GM20000 (cell line): ENCODE measurements around the gene C1orf141.
"Not testable (repeated sequence)": the region's sequence is repeated elsewhere in the genome, so short reads cannot be mapped to it uniquely, and the experiment has no call there.

ENCODE experiments used
- DNase-seq: peaks from one replicate; pipeline ENCODE4 v3.0.0; 2012; ENCODE audit warnings: low spot score
- TF ChIP-seq, protein P1 (sequence below): IDR thresholded peaks from 2 replicates; pipeline ENCODE4 v1.5.1; 2012; ENCODE audit warnings: mild to moderate bottlenecking, control low read depth; ENCODE audit errors: extremely low read depth, missing control alignments

The C1orf141 gene

GRCh38 chr1:67142931-67143330 is 8.2 kb upstream of the C1orf141 start:
- DNase-seq, result no peak
- TF ChIP-seq, protein P1, sequence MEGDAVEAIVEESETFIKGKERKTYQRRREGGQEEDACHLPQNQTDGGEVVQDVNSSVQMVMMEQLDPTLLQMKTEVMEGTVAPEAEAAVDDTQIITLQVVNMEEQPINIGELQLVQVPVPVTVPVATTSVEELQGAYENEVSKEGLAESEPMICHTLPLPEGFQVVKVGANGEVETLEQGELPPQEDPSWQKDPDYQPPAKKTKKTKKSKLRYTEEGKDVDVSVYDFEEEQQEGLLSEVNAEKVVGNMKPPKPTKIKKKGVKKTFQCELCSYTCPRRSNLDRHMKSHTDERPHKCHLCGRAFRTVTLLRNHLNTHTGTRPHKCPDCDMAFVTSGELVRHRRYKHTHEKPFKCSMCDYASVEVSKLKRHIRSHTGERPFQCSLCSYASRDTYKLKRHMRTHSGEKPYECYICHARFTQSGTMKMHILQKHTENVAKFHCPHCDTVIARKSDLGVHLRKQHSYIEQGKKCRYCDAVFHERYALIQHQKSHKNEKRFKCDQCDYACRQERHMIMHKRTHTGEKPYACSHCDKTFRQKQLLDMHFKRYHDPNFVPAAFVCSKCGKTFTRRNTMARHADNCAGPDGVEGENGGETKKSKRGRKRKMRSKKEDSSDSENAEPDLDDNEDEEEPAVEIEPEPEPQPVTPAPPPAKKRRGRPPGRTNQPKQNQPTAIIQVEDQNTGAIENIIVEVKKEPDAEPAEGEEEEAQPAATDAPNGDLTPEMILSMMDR, result no peak

DNA sequence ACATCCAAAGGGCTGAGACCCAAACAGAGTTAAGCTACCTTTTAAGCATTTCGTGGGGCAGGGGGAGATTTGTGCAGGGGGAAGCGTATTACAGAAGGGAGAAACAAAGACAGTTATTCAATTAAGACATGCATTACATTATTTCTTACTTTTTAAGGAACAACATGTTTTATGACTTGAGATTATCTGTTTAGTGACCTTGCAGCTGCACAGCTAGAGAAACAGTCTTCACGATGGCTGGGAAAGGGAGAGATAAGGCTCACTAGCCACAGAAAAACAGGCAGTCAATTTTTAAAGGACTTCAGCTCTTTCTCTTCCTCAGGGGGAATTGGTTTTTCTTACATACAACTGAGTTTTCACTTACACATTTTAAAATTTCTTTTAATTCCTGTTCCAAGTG is 7.1 kb upstream of the C1orf141 start:
- not testable (repeated sequence) for DNase-seq

DNA sequence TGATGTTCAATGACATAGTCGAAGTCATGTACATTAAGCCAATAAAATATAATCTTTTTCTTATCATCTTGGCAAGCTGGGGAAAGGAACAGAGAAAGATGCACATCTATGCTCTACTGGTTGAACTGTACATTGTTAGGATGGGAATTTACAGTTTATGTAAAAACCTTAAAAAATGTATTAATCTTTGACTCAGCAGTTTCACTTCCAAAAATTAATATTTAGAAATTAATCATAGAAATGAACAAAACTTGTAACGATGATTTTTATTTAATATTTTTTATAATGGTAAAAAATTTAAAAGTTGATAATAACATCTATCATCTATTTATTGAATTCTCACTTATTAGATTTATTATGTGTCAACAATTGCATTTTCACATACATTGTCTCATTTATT is 5.7 kb upstream of the C1orf141 start:
- DNase-seq, result no peak
- TF ChIP-seq, protein P1, result no peak

DNA sequence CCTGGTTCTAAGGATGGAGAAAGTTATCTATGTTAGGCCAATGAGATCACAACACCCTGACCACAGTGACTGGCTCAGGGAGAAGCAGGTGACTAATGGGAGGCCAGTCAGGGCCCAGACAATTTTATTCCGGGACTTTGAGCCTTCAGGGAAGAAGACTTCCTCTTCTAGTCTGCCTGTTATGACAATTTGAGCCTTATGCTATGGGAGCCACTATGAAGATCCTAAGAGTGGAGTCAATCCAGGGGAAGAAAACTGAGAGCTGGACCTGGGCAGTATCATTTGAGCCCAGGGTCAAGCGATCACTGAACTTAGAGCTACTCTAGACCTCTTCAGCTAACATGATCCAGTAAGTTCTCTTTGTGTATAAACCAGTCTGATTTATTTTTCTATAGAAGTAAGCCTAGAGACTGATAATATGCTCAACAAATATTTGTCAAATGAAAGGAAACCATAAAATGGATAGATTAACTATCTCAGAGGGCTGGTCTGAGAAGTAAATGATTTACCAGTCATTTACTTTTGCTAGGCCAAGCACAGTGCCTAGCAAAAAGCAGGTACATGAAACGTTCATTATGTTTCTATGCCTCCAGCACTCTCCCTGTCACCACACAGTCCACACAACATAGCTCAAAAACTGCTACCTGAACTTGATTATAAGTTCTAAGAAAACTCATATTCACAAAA is 4.2 kb upstream of the C1orf141 start:
- no peak for DNase-seq

GRCh38 chr1:67137307-67137753 is 2.6 kb upstream of the C1orf141 start:
- TF ChIP-seq, protein P1, result no peak
- no peak for DNase-seq

More for the DNA sequence above, 4.2 kb upstream of the C1orf141 start:
- TF ChIP-seq, protein P1, result no peak

- DNase-seq, result no peak
- TF ChIP-seq, protein P1, result no peak
Observed at GRCh38 chr1:67135354-67135753, 584 bp upstream of the C1orf141 start.

DNA sequence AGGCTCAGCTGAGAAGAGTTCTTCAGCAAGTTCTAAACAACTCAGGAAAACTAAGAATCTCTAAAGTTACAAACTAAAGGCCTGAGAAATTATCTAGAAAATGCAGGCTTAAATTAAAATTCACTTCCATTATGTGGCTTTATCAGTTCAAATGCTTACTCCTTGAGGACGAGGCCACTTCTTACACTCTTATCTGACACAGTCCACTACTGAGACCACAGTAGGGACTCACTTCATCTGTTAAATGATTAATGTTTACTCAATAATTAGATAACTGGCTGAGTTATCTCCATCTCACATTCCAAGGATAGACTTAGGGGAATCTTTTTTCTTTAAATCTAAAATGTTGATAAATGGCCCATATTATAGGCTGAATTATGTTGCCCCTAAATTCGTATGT is 1.6 kb downstream of the C1orf141 start:
- DNase-seq, result no peak
- TF ChIP-seq, protein P1, result no peak

DNA sequence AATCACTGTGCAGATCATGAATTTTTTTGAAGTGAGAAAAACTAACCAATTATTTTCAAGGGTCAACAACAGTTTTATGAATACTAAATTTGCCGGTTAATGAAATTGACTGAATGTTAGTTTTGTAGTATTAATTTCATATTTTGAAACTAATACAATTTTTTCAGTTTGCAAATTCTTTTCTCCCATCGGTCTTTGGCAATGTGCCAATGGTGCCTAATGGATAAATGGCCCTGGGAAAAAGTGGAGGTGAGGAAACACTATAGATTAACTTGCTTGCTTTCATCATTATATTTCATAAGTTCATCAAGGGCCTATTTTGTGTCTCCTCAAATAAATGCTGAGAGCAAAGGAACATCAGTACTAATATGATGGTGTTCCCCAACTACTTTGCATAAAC is 4.1 kb downstream of the C1orf141 start:
- no peak for DNase-seq
- TF ChIP-seq, protein P1, result no peak
